ENCODE measurements around the gene RHCG.
A peak's percentile ranks its signal among the peaks of the same experiment; 100 is the strongest.

The RHCG gene

DNA sequence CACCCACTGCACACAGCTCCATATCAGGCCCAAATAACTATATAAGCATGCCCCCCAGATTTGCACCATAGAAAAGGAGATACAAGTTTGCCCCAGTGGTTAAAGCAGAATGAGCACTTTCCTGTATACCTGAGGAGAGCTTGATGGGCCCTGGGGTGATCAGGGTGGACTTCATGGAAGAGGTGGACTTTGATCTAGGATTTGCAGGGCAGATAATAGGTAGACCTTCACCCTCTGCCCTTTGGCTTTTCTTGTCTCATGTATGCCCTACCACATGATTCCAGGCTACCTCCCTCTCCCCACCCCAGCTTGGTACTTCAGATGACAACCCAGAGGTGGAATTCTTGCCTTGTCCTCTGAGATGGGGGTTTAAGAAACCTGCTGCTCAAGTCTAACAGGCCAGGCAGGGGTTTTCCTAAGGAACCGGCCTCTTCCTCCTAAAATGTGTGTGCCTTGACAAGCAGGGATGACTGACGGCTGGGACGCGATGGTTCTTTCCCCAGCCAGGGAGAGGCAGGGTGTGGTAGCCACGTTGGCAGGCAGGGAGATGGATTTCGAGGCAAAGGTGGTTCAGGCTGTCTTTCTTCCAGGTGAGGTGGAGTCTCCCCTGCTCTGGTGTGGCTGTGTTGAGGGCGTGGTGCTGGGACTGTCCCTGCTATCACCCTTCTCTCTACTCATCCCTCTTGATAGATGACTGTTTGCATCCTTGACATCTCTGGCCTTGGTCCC lies 6.6 kb upstream of the RHCG start:
- DNase-seq: no peak

DNA sequence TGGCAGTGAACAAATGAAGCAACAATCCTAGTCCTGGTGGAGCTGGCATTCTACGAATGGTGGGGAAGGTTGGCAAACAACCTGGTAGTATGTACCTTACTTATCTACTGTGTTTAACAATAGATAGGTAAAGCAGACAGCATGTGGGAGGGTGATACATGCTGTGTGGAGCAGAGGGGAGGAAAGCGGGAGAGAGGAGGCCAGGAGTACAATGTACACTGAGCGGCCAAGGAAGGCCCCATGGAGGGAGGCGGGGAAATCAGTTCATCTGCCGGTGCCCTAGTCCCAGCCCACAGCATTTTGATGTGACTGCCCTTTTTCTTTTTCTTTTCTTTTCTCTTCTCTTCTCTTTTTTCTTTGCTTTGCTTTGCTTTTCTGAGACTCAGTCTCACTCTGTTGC lies 5.3 kb upstream of the RHCG start:
- no peak for DNase-seq

DNA sequence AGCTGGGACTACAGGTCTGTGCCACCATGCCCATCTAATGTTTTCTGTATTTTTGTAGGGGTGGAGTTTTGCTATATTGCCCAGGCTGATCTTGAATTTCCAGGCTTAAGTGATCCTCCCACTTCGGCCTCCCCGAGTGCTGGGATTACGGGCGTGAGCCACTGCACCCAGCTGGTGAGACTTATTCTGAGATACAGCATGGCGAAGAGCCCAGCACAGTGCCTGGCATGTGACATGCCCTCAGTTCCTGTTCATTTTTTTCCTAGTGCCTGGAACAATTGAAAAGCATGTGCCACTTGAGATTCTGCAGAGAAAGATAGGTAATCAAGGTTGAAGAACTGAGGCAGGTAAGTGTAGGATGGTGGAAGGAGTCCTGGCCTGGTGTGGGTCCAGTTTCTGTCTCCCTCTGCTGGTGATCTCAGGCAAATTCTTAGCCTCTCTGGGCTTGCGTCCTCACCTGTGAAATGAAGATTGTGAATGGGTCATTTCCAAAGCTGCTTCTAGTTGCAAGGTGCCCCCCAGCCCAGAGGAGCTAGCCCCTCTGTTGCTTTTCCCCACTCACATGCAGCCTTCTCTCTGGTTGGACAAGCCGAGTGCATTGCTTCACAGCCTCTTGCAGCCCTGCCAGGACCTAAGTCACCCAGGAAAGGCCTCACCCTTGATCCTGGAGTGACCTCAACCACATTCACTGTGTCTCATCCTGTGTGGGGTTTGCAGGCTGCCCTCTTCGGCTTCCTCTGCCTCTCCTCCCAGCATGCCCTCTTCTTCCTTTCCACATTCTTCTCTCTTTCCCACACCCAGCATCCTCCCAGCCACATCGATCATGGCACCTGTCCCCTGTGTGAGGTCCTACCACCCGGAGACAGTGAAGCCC lies 4.3 kb upstream of the RHCG start:
- DNase-seq: no peak

DNA sequence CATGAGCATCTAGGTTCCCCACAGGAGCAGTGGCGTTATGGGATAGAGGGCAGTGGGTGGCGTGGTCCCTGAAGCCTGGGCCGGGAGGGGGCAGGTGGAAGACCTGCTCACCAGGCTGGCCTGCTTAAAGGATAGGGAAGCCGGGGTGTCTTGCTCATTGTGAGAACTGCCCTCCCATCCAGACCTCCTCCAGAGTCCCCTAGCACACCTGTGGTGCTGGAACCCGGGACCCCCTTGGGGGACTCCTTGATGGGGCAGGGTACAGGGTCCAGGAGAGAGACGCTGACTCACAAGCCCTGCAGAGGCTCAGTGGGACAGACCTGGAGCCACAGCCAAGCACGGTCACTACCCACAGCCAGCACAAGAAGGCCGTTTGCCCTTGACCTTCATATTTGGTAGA lies 2.8 kb upstream of the RHCG start:
- no peak for DNase-seq

DNA sequence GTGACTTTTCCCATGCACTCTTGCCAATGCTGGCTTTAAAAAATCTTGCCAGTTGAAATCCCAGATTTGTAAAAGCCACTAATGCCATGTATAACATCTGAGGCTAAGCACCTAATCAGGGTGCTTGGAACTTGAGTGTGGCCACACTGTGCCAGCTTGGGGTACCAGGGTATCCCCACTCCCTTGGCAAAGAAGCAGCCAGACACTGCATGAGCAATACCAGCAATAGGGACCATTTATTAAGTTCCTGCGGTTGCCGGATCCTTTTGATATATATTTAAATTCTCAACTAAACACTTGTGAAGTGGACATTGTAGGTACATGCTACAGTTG lies 2.2 kb upstream of the RHCG start:
- DNase-seq: no peak

DNA sequence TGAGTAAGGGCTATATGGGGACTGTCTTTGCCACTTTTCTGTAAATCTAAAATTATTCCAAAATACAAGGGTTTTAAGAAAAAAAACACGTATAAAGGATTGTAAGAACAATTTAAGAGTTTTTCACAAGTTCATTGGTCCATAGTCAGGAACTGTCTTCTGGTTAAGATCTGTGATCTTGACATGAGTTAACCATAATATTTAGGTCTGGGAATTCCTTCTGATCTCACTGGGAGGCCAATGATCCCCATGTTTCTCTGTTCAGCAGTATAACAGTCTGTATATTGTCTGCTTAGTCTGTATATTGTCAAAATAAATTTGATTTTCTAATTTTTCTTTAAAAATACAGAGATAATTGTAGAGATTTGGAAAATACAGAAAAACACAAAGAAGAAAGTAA lies 848 bp upstream of the RHCG start:
- DNase-seq: no peak

DNA sequence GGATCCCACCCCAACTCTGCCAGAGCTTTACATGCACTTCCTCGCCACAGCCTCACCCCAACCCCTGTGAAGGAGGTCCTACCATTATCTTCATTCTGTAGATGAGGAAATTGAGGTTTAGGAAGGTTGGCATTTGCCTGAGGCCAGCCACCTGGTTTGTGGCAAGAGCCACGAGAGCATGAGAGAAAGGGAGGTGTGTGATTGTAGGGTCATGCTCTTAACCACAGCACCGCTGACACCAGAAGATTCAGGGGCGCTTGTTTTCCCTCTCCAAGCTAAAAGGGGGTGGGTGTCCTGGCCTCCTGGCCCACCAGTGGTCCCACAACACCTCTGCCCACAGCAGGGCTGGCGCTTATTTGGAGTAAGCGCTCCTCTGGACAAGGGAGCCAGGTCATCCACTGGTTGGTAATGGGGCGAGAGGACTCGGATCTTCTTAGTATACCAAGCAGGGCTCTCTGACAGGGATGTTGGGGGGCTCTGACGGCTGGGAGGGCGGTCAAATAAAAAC lies 691 bp downstream of the RHCG start:
- no peak for DNase-seq

DNA sequence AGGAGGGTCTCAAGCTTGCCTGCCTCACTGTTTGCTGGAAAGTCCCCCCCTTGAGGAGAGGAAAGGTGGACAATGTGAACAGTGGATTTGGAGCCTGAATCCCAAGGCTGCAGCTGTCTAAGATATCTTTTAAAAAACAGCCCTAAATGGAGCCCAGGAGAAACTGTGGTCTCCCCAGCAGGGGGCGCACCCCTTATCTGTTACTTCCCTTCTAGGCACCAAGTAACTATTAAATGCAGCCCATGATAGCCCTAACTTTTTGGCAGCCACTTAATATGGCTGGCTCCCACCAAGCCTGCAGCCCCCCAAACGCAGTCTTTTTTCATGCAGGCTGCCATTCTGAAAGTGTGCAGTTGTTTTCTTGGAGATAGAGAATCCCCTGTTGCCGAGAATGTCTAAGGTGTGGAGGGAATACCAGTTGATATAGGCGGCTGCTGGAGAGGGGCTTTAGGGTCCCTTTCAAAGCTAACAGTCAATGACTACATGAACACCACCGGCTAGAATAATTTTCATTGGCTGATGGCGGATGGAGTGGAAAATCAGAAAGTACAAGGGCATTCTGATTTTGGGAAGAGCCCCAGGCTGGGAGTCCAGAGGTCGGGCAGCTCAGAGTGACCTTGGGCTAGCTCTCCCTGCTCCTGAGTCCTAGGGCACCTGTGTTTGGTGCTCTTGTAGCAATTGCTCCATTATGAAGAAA lies 1.3 kb downstream of the RHCG start:
- DNase-seq: no peak

DNA sequence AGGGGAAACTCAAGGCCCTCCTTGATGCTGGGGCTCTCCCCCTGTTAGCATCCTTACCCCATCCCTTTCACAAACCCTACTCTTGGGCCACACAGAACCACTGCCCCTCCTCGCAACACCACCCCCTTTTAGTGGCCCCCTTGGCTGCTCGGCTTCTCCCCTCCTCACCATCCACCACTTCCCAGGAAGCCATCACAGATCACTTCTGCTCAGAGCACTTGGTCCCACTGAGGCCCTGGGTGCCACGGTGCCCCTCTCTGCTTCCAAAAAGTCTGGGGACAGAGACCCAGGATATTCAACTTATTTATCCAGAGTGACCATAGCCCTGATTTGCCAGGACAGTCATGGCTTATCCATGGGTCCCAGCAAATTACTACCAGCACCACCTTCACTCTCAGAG lies 2.4 kb downstream of the RHCG start:
- DNase-seq: no peak

DNA sequence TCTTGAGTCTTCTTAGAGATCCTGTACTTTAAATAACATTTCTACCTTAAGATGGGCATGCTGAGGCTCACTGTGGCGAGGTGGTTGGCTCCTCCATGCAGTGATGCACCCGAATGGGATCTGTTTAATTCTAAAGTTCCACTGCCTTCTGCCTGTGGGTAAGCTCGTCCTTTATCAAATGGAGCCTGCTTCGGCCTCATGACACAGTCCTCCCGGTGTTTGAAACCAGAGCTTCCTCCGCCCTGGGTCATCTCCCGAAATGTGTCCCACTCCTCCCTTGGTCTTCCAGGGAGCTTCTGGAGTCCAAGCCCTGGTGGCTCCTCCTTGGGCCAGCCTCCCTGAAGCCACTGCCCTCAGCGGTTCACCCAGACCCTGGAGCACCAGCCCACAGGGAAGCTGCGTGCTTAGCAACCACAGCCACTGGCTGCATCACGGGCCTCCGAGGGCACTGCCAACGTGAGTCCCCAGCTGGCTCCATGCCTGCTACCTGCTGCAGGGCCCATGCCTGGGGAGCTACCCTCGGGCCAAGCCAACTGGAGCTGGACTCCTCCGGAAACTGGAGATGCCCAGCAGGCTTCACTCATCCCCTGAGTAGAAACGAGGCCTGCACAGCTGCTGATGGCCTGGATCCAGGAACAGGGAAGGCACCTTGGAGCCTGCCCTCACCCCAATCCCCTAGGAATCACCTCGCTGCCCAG lies 3.3 kb downstream of the RHCG start:
- no peak for DNase-seq

DNA sequence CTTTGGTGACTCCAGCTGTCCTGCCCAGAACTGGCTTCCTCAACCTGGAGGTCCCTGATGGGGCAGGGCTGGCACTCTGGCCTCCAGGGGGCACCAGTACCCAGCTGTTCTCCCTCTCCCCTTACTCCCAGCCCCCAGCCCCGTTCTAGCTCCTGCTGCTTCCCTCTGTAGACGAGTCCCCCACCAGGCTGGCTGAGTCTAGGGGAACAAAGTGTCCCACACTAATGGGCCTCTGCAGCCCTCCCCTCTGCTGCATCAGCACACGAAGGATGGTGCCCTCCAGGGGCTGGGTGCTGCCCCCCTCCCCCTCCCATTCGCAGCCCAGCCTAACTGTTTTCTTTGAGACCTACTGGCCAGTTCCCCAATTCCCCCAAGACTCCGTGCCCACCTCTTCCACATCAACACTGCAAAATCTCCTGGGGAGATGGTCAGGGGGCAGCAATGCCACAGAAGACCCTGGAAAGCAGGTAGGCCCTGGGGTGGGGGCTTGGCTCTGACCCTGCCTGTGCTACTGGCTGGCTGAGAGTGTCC lies 4.2 kb downstream of the RHCG start:
- DNase-seq: no peak

DNA sequence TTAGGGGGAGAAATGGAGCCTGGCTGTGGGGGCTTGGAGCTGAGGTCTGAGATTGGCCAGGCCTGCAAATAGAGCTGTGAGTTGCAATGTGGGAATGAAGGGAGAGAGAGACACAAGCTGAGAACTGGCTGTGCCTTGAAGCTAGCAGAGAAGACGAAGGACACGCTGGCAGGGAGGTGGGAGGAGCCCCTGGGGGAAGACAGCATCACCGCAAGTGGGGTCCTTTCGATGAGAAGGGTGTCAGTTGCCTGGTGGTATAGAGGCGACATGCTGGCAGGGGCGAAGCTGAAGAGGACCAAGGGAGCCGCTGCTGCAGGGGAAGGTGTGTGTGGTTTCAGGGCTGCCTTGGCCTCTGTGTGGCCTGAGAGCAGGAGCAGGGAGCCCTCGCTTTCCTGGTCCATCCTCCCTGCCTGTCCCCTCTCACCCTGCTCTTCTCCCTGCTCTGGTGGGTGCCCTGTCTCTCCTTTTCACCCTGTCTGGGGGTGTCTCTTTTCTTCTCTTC lies 5.5 kb downstream of the RHCG start:
- DNase-seq: no peak

DNA sequence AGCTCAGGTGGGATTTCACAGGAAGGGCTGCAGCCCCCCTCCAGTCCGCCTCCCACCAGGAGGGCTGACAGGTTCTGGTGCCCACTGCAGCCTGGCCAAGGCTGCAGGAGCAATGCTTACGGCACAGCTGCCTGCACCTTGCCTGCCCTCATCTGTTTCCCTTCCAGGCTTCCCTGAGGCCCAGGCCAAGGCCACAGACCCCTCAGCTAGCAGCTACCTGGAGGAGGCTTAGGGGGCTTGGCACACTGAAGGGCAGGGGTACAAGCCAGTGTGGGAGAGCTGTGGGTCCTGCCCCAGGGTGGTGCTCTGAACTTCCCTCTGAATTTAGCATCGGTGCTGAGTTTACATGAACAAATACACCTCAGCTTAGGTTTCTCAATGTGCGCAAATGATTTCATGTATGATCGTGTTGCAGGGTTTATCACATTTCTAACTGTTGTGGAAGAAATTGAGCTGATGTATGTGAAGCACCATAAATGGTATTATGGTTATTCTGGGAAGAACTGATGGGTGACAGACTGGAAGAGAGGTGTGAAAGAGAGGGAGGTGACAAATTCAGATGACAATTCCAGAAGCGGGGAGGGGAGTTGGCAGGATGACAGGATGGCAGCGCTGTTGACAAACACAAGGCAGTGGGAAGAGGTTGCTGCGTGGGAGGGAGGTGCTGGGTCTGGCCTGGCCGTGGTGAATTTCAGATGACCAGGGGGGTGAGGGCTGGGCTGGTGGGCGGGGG lies 6.1 kb downstream of the RHCG start:
- DNase-seq: no peak

DNA sequence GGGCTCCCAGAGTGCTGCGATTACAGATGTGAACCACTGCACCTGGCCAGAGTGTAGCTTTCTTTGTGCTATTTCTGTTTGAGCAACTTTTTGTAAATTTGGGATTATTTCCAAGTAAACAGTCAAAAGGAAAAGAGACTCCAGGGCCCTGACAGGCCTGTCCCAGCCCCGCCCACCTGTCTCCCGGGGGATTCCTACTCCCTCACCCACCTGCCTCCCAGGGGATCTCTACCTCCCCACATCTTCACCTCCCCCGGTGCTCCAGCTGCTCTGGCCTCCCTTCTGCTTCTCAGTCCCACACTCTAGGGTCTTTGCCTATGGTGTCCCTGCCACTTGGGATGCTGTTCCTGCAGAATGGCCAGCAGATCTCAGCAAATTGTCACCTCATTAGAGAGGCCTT lies 7.0 kb downstream of the RHCG start:
- peak; percentile 12 for DNase-seq

DNA sequence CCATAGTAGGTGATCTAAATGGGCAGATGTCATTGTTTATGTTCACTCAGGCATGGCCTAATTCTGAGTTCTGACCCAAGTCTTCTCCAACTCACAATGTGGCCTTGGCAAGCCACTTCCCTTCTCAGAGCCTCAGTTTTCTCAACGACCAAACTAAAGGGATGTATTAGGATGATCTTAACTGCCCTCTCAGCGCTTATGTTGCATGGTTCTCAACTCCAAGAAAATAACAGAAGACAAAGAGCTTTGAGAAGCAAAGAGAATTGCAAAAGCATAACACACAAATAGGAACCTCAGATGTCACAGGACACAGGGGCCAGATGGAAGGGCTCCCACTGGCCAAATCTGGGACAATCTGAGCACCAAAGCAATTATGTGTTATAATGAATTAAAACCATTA lies 8.6 kb downstream of the RHCG start:
- no peak for DNase-seq

DNA sequence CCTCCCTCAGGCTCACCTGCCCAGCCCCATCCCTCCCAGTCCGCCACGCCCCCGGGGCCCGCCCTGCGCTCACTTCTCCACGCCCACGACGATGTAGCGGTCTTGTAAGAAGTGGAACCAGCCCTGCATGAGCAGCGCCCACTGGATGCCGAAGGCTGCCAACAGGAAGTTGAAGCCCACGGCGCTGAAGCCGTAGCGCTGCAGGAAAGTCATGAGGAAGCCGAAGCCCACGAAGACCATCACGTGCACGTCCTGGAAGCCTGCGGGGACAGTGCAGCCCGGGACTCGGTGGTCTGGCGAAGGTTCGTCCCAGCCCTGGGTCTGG lies 9.7 kb downstream of the RHCG start:
- DNase-seq: no peak

DNA sequence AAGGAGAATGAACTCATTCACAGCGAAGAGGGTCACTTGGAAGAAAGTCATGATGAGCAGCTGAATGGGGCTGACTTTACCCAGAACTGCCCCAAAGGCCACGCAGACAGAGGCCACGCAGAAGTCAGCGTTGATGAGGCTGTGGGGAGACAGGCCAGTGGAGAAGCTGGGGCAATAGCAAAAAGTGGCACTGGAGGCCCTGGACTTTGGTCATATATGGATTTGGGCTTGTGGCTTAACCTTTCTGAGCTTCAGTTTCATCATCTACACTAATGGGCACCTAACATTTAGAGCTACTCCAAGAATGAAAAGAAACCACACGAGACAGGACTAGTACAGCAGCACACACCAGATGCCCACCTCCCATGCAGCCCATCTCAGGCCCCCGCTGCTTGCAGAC lies 13.3 kb downstream of the RHCG start:
- no peak for DNase-seq

DNA sequence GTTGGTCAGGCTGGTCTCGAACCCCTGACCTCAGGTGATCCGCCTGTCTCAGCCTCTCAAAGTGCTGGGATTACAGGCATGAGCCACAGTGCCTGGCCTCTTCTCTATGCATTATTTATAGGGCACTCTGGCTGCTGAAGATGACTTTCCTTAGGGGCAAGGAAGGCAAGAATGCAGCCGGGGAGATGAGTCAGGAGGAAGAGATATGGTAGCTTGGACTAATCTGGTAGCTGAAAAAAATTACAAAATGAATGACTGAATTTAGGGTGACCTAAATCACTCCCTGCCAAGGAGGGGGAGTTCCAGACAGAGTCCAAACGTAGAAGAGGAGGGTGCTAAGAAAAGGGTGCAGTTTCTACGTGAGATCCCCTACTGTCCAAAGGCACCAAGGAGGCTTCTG lies 14.2 kb downstream of the RHCG start:
- DNase-seq: no peak

DNA sequence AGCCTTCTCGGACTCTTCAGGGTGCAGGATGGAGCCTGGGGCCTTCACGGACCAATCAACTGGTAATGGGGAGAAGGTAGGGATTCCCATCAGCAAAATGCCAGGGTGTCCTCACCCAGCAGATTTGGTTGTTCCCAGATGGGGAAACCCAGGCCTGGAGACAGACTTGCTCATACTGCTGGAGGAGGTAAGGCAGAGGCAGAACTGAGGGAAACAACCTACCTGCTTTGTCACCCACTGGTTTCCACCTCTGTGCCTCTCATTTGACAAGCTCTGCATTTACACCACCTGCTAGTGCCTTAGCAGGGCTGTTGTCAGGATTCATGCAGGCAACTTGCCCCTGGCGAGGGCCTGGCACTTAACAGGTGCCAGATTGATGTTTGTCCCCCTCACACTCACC lies 15.9 kb downstream of the RHCG start:
- no peak for DNase-seq

DNA sequence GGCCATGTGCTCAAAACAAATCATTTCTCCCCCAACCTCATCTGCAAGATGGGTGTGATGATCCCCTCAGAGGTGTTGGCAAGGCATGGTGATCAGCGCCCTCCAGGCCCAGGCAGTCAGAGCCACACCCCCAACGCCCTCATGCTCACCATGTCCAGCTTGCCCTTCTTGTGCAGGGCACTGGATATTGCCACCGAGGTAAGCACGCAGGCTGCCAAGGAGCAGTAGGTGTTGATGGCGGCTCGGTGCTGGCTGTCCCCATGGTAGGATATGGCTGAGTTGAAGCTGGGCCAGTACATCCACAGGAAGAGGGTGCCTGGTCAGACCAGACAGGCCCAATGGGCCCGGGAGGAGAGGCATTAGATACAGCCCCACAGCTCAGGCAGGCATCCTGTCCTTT lies 17.2 kb downstream of the RHCG start:
- DNase-seq: no peak

DNA sequence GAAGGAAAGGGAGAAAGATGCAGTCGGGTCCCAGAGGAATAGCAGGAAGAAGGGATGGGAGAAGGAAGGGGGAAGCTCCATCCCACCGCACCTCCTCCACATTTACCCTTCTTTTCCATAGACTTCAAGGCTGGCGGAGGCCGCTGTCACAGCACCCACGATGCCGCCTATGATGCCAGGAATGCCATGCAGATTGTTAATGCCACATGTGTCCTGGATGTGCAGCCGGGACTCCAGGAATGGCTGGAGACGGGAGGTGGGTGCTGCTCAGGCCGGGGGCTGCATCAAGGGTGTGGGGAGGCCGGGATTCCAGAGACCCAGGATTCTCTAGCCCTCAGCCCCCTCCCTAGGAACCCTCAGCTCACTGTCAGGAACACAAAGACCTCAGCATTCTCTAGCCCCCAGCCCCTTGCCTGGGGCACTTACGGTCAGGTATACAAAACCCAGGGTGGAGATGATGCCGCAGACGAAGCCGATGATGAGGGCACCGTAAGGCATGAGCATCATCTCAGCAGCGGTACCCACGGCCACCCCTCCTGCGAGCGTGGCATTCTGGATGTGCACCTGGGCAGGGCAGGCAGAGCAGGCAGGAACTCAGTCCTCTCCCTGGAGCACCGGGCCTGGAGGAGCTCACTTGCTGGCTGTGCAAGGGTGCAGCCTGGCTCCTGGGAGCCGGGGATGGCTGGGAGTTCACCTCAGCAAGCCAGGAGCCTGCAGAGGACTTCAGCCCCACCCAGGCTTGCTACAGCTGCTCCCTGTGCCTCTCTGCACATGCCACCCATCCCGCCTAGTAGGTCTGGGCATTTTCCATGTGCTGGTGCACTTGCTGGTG lies 18.8 kb downstream of the RHCG start:
- no peak for DNase-seq
